GM12878 (cell line): Measurements from ENCODE around the gene ENSA. TPM values are rescaled to one million over a fixed set of nuclear protein-coding genes. Genes with fewer than 3 reads are reported as not detected.

Source experiments
- ATAC-seq: fragments of 200-7000 bp; cut with Tn5 transposase; 3 replicates; pipeline ENCODE4 v1.9.1; 2020; ENCODE audit warnings: mild to moderate bottlenecking, moderate library complexity
- BruUV-seq: library from RNA; stranded (reverse); fragments of 400-500 nt; replicated peaks from 2 replicates; lab custom pipeline; 2021; lab: Mats Ljungman, UMichigan
- CTCF ChIA-PET: fragments of 300-600 bp; sonication (Branson Sonifier 250); formaldehyde crosslinking; extraction: SDS; loops from one replicate; lab custom pipeline; 2021; ENCODE audit warnings: inconsistent platforms; lab: Yijun Ruan, JAX
- POLR2A ChIA-PET: fragments of 350-600 bp; formaldehyde crosslinking; extraction: SDS; loops from one replicate; lab custom pipeline; 2021; ENCODE audit warnings: inconsistent platforms; lab: Charles Lee
- RAD21 ChIA-PET: fragments of 300-600 bp; sonication (Branson Sonifier 250); formaldehyde crosslinking; loops from one replicate; lab custom pipeline; 2023; ENCODE audit warnings: antibody characterized with exemption; ENCODE audit not compliant: unreplicated experiment; lab: Charles Lee
- SMC1A ChIA-PET: fragments of 300-600 bp; sonication (Branson Sonifier 250); formaldehyde crosslinking; loops from one replicate; lab custom pipeline; 2023; ENCODE audit not compliant: unreplicated experiment, uncharacterized antibody; lab: Charles Lee
- DNase-seq: peaks from one replicate; pipeline ENCODE4 v3.0.0-alpha.2; 2011; ENCODE audit warnings: low read depth, low spot score
- FAIRE-seq: peaks from 3 replicates; lab custom pipeline; 2011; peaks lifted over from hg19 to GRCh38; lab: Jason Lieb, UNC
- H2AFZ ChIP-seq: 2 replicates; pipeline ENCODE4 v1.6.0; 2011; ENCODE audit warnings: low read depth, low read length, control low read depth; ENCODE audit not compliant: control insufficient read depth
- H3K27ac ChIP-seq: 2 replicates; pipeline ENCODE4 v1.5.1; 2011; ENCODE audit warnings: control low read depth; ENCODE audit not compliant: control insufficient read depth, insufficient read depth
- H3K27me3 ChIP-seq, 2 experiments: replicated peaks in 1 of 2; 2 replicates each; pipeline versions ENCODE4 v1.6.0 to v1.6.1; 2011; ENCODE audit warnings: low read length in 1 of 2; ENCODE audit not compliant: control insufficient read depth in 2 of 2, insufficient read depth in 2 of 2
- H3K36me3 ChIP-seq, 2 experiments: 2 replicates each; pipeline ENCODE4 v1.5.1; 2011; ENCODE audit warnings: low read length in 1 of 2; ENCODE audit not compliant: control insufficient read depth in 2 of 2, insufficient read depth in 2 of 2
- H3K4me1 ChIP-seq: 2 replicates; pipeline ENCODE4 v1.6.1; 2011; ENCODE audit warnings: mild to moderate bottlenecking, low read length, moderate library complexity, mixed read lengths; ENCODE audit not compliant: control insufficient read depth, insufficient read depth
- H3K4me2 ChIP-seq: 2 replicates; pipeline ENCODE4 v1.6.0; 2011; ENCODE audit warnings: control low read depth; ENCODE audit not compliant: control insufficient read depth, insufficient read depth
- H3K4me3 ChIP-seq: fragments of 200-600 bp; sonication (generic); 2 replicates; pipeline ENCODE4 v1.5.1; 2016
- H3K79me2 ChIP-seq: 2 replicates; pipeline ENCODE4 v1.6.0; 2011; ENCODE audit warnings: low read length; ENCODE audit not compliant: control insufficient read depth, insufficient read depth
- H3K9ac ChIP-seq: 2 replicates; pipeline ENCODE4 v1.8.0; 2011; ENCODE audit warnings: low read length, control low read depth, mixed read lengths; ENCODE audit not compliant: control insufficient read depth, insufficient read depth
- H3K9me3 ChIP-seq: replicated peaks from 3 replicates; pipeline ENCODE4 v1.5.1; 2011; ENCODE audit warnings: mild to moderate bottlenecking, low read length; ENCODE audit not compliant: control insufficient read depth, insufficient read depth
- H4K20me1 ChIP-seq: 2 replicates; pipeline ENCODE4 v1.6.0; 2011; ENCODE audit not compliant: control insufficient read depth, insufficient read depth
- EED ChIP-seq: sonication (generic); IDR thresholded peaks from 2 replicates; pipeline ENCODE4 v1.6.1; 2016; ENCODE audit warnings: antibody characterized with exemption, low read depth
- KAT2A ChIP-seq: conservative IDR thresholded peaks from 2 replicates; pipeline ENCODE4 v1.6.1; 2011; ENCODE audit warnings: low read depth, low read length; ENCODE audit not compliant: control insufficient read depth
- MEF2A ChIP-seq: IDR thresholded peaks from 2 replicates; pipeline ENCODE4 v1.6.1; 2011; ENCODE audit warnings: low read depth, mild to moderate bottlenecking, low read length, moderate library complexity; ENCODE audit not compliant: insufficient read depth
- MEF2B ChIP-seq: fragments of 450-650 bp; IDR thresholded peaks from 2 replicates; pipeline ENCODE4 v1.6.1; 2018; ENCODE audit warnings: mild to moderate bottlenecking, moderate library complexity; ENCODE audit not compliant: partially characterized antibody, poor library complexity, severe bottlenecking
- MXI1 ChIP-seq: fragments of 150-350 bp; IDR thresholded peaks from 2 replicates; pipeline ENCODE4 v1.6.1; 2011; ENCODE audit warnings: low read depth, mild to moderate bottlenecking, inconsistent platforms, low read length, improper control_type of control experiment
- NFIC ChIP-seq: IDR thresholded peaks from 2 replicates; pipeline ENCODE4 v1.6.1; 2012; ENCODE audit warnings: low read depth, mild to moderate bottlenecking, inconsistent platforms, low read length, moderate library complexity
- NFXL1 ChIP-seq: fragments of 450-650 bp; IDR thresholded peaks from 2 replicates; pipeline ENCODE4 v1.6.1; 2017; ENCODE audit warnings: antibody characterized with exemption, mild to moderate bottlenecking, borderline replicate concordance
- SUPT20H ChIP-seq: IDR thresholded peaks from 2 replicates; pipeline ENCODE4 v1.6.1; 2011; ENCODE audit warnings: low read depth, mild to moderate bottlenecking, low read length, moderate library complexity, borderline replicate concordance; ENCODE audit not compliant: control insufficient read depth
- TCF7 ChIP-seq: IDR thresholded peaks from 2 replicates; pipeline ENCODE4 v1.6.1; 2014; ENCODE audit warnings: antibody characterized with exemption, borderline replicate concordance
- ZZZ3 ChIP-seq: IDR thresholded peaks from 2 replicates; pipeline ENCODE4 v1.6.1; 2011; ENCODE audit warnings: low read depth; ENCODE audit not compliant: control insufficient read depth, insufficient read length
- WGBS: methylation state at CpG from one replicate; pipeline ENCODE4 v1.1.6; 2016; ENCODE audit warnings: low lambda C conversion rate; ENCODE audit not compliant: insufficient replicate concordance, insufficient coverage; ENCODE audit errors: missing lambda C conversion rate; 5-methylcytosine and 5-hydroxymethylcytosine counted together
- in situ Hi-C: fragments of 300-500 bp; cut with MboI; formaldehyde crosslinking; loops from 9 replicates; pipeline ENCODE4 v1.14.3; 2018; ENCODE audit warnings: mixed read lengths
- intact Hi-C: fragments of 100-400 bp; cut with micrococcal nuclease; formaldehyde crosslinking; loops from one replicate; pipeline ENCODE4 v1.14.2; 2022; ENCODE audit not compliant: unreplicated experiment
- polyA plus RNA-seq, 11 experiments: library from polyadenylated mRNA; depleted of rRNA in 4 of 11; unstranded in 6 of 11; stranded (reverse) in 5 of 11; fragments of >200 nt; fragmentation: Nextera tagmentation in 4 of 11; fragmentation: Illumina TruSeq in 1 of 11; extraction: Ambion mirVana in 4 of 11; extraction: Trizol in 1 of 11; gene quantifications; 1 replicate in 1 of 11; 2 replicates in 10 of 11; pipeline versions ENCODE4 v1.2.1 to v1.2.3, GENCODE V29; 2011 to 2016; ENCODE audit warnings: inconsistent platforms in 2 of 11, missing spikeins in 2 of 11, low read depth in 1 of 11
- total RNA-seq, 4 experiments: library from RNA; depleted of rRNA in 3 of 4; stranded (reverse); fragments of >200 nt in 3 of 4; fragmentation: Illumina TruSeq in 1 of 4; extraction: Trizol in 1 of 4; gene quantifications; 2 replicates each; pipeline versions ENCODE4 v1.2.1 to v1.2.3, GENCODE V29; 2013 to 2021
- TF ChIP-seq, protein P1 (sequence below): fragments of 450-650 bp; formaldehyde crosslinking; IDR thresholded peaks from 2 replicates; pipeline ENCODE4 v1.4.0; 2022; ENCODE audit warnings: mild to moderate bottlenecking, moderate library complexity
- TF ChIP-seq, protein P2 (sequence below): IDR thresholded peaks from 2 replicates; pipeline ENCODE4 v1.6.1; 2012; ENCODE audit warnings: low read depth, low read length, improper control_type of control experiment
- TF ChIP-seq, protein P3 (sequence below): fragments of 450-650 bp; IDR thresholded peaks from 2 replicates; pipeline ENCODE4 v1.6.1; 2016; ENCODE audit warnings: mild to moderate bottlenecking
- TF ChIP-seq, protein P4 (sequence below): fragments of 450-650 bp; formaldehyde crosslinking; IDR thresholded peaks from 2 replicates; pipeline ENCODE4 v1.4.0; 2020; ENCODE audit warnings: mild to moderate bottlenecking, moderate library complexity

Gene ENSA
- total and polyA plus RNA-seq, 10 of the 15 experiments (the other 5 are each of a cell fraction or from before 2014, with no cell fraction given): 56.1 to 605 (median 143) TPM

DNA sequence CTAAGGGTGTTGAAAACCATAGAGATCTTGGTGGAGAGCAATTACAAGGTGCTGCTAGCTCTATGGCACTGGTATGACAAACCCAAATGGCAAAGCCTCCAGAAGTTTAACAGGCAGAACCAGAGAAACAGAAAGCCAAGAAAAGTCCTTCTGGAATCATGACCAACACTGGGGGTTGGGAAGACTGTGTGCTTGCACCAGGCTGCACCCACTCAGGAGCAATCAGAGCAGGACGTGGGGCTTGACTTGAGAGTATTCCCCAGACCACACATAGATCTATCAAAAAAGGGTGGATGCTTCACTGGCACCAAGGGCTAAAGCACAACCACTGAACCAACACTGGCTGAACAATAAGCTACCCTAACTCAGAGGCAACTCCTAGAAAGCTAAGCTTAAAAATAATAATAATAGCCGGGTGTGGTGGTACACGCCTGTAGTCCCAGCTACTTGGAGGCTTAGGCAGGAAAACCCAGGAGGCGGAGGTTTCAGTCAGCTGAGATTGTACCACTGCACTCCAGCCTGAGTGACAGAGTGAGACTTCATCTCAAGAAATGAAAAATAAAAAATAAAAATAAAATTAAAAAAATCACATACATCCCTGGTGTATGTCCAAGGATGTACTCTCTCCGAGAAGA lies 20.1 kb upstream of the ENSA start:
- CTCF ChIA-PET: interaction anchor here (1.1 to 2.3 kb wide), 3 partner anchors 9 to 89 kb away, joined by 3 to 7 read pairs (median 4); no protein-coding TSS in a partner anchor
- SMC1A ChIA-PET: interaction anchor here (1.1 to 1.4 kb wide), 2 partner anchors 48 to 89 kb away, joined by 3 to 4 read pairs; no protein-coding TSS in a partner anchor
- BruUV-seq: no TSS peak
- FAIRE-seq: no peak
- Histone ChIP-seq H3K9me3 (no peaks in the 10 kb centered on the region), H3K27ac (no peak overlapping the region), H3K4me2 (no peak overlapping the region), H4K20me1 (no peaks in the 10 kb centered on the region), H2AFZ (no peak overlapping the region), H3K79me2 (no peaks in the 10 kb centered on the region), H3K4me3 (no peak overlapping the region), H3K9ac (no peak overlapping the region), H3K36me3 (peaks cover 1 to 16% of the 10 kb centered on the region in 2 experiments), H3K27me3 (no peaks in the 10 kb centered on the region), H3K4me1 (no peaks in the 10 kb centered on the region)
- no peak for ATAC-seq
- 78% methylated on average over 5 of the region's 5 CpGs for WGBS
- no peak for DNase-seq
- RAD21 ChIA-PET: interaction anchor here (0.6 kb wide), 1 partner anchor 344 kb away, joined by 3 read pairs; no protein-coding TSS in a partner anchor
- TF ChIP-seq EED (no peak), NFXL1 (no peak), TCF7 (no peak), MEF2A (no peak), MXI1 (no peak), ZZZ3 (no peak), NFIC (no peak), SUPT20H (no peak), KAT2A (no peak), MEF2B (no peak)
- TF ChIP-seq, protein P1, sequence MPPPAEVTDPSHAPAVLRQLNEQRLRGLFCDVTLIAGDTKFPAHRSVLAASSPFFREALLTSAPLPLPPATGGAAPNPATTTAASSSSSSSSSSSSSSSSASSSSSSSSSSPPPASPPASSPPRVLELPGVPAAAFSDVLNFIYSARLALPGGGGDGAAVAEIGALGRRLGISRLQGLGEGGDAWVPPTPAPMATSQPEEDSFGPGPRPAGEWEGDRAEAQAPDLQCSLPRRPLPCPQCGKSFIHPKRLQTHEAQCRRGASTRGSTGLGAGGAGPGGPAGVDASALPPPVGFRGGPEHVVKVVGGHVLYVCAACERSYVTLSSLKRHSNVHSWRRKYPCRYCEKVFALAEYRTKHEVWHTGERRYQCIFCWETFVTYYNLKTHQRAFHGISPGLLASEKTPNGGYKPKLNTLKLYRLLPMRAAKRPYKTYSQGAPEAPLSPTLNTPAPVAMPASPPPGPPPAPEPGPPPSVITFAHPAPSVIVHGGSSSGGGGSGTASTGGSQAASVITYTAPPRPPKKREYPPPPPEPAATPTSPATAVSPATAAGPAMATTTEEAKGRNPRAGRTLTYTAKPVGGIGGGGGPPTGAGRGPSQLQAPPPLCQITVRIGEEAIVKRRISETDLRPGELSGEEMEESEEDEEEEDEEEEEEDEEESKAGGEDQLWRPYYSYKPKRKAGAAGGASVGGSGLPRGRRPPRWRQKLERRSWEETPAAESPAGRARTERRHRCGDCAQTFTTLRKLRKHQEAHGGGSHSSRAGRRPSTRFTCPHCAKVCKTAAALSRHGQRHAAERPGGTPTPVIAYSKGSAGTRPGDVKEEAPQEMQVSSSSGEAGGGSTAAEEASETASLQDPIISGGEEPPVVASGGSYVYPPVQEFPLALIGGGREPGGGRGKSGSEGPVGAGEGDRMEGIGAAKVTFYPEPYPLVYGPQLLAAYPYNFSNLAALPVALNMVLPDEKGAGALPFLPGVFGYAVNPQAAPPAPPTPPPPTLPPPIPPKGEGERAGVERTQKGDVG (CRISPR knock-in tag): no peak
- TF ChIP-seq, protein P2, sequence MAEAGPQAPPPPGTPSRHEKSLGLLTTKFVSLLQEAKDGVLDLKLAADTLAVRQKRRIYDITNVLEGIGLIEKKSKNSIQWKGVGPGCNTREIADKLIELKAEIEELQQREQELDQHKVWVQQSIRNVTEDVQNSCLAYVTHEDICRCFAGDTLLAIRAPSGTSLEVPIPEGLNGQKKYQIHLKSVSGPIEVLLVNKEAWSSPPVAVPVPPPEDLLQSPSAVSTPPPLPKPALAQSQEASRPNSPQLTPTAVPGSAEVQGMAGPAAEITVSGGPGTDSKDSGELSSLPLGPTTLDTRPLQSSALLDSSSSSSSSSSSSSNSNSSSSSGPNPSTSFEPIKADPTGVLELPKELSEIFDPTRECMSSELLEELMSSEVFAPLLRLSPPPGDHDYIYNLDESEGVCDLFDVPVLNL: no peak
- TF ChIP-seq, protein P3, sequence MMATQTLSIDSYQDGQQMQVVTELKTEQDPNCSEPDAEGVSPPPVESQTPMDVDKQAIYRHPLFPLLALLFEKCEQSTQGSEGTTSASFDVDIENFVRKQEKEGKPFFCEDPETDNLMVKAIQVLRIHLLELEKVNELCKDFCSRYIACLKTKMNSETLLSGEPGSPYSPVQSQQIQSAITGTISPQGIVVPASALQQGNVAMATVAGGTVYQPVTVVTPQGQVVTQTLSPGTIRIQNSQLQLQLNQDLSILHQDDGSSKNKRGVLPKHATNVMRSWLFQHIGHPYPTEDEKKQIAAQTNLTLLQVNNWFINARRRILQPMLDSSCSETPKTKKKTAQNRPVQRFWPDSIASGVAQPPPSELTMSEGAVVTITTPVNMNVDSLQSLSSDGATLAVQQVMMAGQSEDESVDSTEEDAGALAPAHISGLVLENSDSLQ: no peak
- TF ChIP-seq, protein P4, sequence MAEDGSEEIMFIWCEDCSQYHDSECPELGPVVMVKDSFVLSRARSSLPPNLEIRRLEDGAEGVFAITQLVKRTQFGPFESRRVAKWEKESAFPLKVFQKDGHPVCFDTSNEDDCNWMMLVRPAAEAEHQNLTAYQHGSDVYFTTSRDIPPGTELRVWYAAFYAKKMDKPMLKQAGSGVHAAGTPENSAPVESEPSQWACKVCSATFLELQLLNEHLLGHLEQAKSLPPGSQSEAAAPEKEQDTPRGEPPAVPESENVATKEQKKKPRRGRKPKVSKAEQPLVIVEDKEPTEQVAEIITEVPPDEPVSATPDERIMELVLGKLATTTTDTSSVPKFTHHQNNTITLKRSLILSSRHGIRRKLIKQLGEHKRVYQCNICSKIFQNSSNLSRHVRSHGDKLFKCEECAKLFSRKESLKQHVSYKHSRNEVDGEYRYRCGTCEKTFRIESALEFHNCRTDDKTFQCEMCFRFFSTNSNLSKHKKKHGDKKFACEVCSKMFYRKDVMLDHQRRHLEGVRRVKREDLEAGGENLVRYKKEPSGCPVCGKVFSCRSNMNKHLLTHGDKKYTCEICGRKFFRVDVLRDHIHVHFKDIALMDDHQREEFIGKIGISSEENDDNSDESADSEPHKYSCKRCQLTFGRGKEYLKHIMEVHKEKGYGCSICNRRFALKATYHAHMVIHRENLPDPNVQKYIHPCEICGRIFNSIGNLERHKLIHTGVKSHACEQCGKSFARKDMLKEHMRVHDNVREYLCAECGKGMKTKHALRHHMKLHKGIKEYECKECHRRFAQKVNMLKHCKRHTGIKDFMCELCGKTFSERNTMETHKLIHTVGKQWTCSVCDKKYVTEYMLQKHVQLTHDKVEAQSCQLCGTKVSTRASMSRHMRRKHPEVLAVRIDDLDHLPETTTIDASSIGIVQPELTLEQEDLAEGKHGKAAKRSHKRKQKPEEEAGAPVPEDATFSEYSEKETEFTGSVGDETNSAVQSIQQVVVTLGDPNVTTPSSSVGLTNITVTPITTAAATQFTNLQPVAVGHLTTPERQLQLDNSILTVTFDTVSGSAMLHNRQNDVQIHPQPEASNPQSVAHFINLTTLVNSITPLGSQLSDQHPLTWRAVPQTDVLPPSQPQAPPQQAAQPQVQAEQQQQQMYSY (CRISPR knock-in tag): no peak
- POLR2A ChIA-PET: no interaction called here
- intact Hi-C loops (no loop called here), in situ Hi-C loops (no loop called here)
